Ovary (tissue), 3 donors: ENCODE measurements around the gene LDLRAD2.

Source experiments
- CTCF ChIP-seq, 3 donors: fragments of 450-650 bp in 2 of 3; fragments of 200-600 bp in 1 of 3; IDR thresholded peaks; one replicate each; pipeline versions ENCODE4 v1.5.1 to v1.8.0; 2016 to 2022; ENCODE audit warnings: antibody characterized with exemption in 3 of 3, mild to moderate bottlenecking in 1 of 3
- EP300 ChIP-seq: sonication (generic); formaldehyde crosslinking; IDR thresholded peaks from one replicate; pipeline ENCODE4 v1.6.1; 2017; ENCODE audit warnings: antibody characterized with exemption
- donor health status: DM: no; HTN: no; CAD: no.

- TF ChIP-seq CTCF (IDR thresholded peaks at IDR 0.05) = no peak
- TF ChIP-seq EP300 = no peak
Measured at GRCh38 chr1:21866707-21867043, 54.6 kb downstream of the LDLRAD2 start.
